GM19240 (cell line): Measurements from ENCODE around the gene RAB31.

Experiments
- DNase-seq: peaks from one replicate; pipeline ENCODE4 v3.0.0; 2011; ENCODE audit warnings: low spot score; ENCODE audit not compliant: insufficient read length

The RAB31 gene

DNA sequence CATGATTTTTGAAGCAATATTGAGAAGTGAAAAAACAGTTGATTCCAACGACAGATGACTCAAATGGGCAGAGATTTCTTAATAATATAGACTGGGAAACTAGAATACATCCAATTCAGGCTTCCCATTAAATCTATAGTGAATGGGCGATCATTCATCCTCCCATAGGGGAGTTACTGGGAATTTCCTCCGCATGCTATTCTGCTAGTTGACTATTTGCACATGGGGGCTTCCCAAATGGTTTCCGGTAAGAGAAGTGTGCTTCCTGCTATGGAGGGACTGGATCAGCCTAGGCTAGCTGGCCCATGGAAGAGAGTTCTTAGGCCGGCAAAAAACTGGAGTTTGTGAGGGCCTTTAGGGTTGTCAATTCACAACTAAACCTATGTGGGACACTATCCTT lies 203.1 kb downstream of the RAB31 start:
- no peak for DNase-seq
